ENCODE measurements around the gene USP40.

Gene USP40

DNA sequence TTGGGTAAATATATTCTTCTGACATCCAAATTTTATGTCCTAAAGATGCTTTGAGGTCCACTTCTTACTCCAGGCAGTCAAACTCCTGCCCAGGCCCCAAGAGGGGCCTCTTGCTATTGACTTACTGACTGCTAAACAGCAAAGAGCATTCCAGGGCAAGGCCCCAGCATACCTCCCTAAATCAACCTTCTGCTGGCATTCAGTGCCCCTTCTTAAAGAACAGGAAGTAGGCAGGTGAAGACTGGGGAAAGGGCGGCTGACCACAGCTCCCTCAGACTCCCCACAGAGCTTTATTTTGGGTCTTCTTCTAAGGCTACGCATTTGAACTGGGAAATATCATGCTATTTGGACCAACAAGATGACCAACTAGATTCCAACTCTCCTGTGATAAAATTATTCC is 68.9 kb downstream of the USP40 start:
- no peak for DNase-seq (ENCODE audit: low spot score)

DNA sequence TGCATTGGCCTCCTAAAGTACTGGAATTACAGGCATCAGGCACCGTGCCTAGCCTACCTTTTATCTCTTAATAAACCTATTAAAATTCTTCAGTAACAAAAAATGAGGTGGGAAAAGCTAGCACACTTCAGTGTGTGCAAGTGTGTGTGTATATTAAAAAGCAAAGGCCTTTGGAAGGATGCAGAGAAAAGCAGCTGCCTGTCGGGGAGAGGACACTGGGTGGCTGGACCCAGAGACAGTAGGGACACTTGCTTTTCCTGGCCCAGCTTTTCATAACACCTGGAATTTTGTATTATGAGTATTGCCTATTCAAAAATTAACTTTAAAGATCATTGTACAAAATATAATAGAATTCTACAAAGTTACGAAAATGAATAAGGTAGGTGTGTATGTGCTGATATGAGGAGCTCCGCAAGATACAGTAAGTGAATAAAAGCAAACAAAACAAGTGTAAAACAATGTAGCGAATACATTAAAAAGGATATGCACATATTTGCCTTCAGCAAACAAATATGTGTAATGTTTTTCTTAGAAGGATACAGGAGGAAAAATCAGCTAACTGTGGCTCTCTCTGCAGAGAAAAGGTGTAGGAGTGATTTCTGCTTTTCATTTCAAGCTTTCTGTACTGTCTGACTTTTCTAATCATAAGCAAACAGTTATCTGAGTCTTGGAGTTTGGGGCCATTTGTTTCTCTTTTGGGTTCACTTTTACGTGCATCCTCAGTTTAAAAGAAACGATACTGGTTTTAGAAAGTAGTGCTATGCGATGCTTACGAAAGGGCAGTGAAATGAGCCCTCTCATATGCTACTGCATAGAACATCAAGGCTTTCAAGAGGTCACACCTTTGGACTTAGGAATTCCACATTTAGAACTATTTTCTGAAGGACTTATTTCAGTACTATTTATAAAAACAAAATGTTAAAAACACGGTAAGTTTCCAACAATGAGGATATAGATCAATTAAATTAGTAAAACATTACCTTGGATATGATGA is 70.8 kb downstream of the USP40 start:
- DNase-seq (ENCODE audit: low spot score) = no peak

- no peak for DNase-seq (ENCODE audit: low spot score)
Observed at GRCh38 chr2:233492751-233493150, 73.8 kb downstream of the USP40 start.

DNA sequence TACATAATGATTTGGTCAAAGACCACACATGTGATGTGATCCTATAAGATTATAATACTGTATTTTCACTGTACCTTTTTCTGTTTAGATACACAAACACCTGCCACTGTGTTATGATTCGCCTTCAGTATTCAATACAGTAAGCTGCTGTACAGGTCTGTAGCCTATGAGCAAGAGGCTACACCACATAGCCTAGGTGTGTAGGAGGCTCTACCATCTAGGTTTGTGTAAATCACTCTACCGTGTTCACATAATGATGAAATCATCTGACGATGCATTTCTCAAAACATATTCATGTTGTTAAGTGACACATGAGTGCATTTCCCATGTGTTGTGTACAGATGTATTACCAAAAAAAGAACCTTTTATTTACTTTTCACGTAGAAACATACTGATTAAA is 74.5 kb downstream of the USP40 start:
- DNase-seq (ENCODE audit: low spot score) = no peak

DNA sequence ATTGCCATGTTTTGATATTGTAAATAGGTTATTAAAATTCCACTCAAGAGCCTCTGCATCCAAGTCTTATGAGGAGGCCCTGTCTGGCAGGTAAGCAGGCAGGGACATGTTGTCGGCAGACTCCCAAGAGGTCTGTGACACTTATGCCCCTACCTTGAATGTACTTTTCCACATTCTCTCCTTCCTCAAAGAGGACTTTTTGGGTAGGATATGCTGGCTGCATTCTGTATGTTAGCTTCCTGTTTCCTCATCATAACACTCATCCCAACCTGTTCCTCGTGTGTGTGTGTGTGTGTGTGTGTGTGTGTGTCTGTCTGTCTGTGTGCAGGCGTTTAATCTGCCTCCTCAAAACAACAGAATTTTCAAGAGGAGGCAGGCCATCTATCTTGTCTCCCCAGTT is 75.3 kb downstream of the USP40 start:
- no peak for DNase-seq (ENCODE audit: low spot score)

- DNase-seq (ENCODE audit: low spot score) = no peak
Observed at GRCh38 chr2:233490831-233491230, 75.8 kb downstream of the USP40 start.

GRCh38 chr2:233489666-233490065 is 76.9 kb downstream of the USP40 start:
- DNase-seq (ENCODE audit: low spot score) = no peak

DNA sequence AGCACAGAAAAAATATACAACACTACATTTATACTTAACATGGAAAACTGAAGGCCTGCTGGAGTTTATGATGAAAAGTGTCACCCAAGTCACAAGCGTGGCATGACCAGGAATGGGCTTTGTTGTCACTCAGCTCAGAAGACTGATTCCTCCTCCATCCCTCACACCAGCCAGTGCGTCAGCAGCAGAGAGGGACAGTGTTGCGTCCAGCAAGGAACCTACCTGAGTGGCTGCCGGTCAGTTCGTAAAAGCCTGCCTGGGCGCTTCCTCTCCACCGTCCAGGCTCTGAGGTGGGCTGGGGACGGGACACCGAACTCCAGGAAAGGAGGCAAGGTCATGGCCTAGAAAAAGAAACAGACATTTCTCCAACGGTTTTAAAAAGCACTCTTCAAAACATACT is 77.4 kb downstream of the USP40 start:
- DNase-seq (ENCODE audit: low spot score) = no peak

- DNase-seq (ENCODE audit: low spot score) = no peak
Observed at GRCh38 chr2:233487748-233488345, 78.7 kb downstream of the USP40 start.

- no peak for DNase-seq (ENCODE audit: low spot score)
Observed at GRCh38 chr2:233486778-233487552, 79.6 kb downstream of the USP40 start.

- DNase-seq (ENCODE audit: low spot score) = no peak
Observed at GRCh38 chr2:233486357-233486756, 80.2 kb downstream of the USP40 start.

GRCh38 chr2:233485726-233486125 is 80.9 kb downstream of the USP40 start:
- no peak for DNase-seq (ENCODE audit: low spot score)

DNA sequence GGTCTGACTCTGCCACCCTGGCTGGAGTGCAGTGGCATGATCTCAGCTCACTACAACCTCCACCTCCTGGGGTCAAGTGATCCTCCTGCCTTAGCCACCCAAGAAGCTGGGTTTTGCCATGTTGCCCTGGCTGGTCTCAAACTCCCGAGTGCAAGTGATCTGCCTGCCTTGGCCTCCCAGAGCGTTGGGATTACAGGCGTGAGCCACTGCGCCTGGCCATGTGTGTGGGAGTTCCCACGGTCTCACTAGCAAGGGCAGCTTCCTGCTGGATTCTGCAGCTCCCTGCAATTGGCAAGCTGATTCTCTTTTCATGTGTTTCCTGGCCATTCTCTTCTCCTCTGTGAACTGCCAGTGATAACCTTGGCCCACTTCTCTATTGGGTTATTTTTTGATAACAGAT is 84.0 kb downstream of the USP40 start:
- no peak for DNase-seq (ENCODE audit: low spot score)

DNA sequence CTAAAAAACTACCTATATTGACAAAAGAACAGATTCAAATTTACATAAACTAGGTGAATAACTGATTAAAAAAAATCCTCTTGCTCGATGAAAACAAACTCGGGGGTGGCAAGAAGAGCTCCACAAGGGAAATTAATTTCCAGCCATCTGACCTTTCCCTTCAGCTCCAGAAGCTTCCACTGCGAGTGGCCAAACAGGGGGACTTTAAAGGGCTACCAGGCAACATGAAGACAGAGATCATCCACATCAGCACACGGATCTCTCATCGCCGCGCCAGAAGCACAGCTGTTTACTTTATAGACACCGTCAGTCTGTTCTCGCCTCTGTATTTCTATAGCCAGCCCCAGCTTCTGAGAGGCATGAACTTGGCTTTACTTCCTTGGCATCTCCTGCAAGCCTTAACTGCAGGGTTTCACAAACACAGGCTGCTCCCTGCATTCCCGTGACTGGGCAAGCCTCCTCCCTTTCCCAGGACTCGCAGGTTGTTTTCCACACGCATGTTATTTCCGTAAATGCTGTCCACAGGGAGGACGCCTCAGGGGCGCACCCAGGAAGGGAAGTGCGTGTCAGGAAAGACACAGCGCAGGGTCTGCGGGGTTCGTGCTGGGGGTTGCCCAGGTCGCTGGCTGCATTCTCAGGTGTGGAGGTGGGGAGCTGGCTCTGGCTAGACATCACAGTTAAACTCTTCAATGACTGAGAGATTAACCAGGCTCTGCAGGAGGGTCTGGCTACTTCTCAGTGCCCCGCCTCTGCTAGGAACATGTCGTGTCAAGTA is 85.0 kb downstream of the USP40 start:
- no peak for DNase-seq (ENCODE audit: low spot score)

DNA sequence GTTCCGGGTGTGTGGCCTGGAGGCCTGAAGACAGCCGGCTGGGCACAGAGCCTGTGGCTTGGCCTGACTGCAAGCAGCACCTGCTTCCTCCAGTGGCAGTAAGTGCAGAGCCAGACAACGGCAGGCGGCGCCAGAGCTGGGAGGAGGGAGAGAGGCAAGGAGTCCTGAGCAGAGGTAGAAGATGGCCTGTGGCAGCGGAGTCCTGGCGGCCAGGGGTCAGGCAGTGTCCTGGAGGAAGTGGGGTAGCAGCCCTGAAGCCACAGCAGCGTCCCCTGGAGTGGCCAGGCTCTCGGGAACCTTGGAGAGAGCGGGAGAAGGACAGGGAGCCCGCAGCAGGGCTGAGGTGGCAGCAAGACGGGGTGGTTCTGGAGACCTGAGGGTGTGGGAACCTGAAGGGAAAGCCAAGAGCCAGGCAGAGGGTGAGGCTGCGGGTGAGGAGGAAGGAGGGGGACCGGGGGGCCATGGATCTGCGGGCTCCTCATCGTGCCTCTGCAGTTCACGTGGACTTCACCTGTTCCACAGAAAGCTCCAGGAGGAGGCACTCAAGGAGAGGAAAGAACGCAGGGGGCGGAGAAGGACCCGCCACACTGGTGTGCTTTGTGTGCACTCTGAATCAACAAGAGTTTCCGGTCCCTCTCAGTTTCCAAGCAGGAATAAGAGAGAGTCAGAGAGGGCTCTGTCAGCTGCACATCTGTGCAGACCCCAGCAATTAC is 85.9 kb downstream of the USP40 start:
- no peak for DNase-seq (ENCODE audit: low spot score)

DNA sequence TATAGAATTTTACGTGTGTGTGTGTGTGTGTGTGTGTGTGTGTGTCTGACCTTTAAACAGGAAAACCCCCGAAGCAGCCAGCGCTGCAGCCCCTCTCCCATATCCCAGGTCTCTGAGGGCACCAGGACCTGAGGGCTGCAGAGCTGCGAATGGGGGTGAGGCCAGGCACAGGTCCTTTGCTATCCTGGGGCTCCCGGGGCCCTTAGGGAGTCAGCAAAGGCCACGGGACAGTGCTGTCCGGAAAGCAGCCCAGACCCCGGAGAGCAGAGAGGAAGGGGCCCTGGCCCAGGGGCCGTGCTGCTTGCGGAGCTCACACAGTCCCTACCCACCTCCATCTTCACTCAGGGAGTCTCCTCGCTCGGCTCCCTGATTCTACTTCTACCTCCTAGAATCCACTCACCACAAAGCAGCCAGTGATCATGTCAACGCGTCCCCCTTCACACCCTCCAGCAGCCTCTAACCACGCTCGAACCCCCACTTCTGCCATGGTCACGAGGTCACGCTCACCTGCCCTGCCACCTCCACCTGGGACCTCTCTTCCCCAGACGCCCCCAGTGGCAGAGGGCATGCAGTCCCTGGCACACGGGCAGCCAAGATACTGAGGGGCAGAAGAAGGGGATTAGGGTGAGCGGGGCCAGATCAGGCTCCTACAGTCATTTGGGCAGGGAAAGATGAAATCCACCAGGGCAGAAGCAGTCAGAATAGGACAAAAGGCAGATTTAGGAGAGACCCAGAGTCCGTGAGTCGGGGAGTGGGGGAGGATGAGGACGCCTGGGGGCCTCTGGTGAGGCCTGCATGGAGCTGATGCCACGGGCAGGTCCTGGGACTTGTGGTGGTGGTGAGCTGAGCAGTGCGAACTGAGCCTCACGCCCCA is 86.7 kb downstream of the USP40 start:
- no peak for DNase-seq (ENCODE audit: low spot score)

GRCh38 chr2:233477548-233478433 is 88.8 kb downstream of the USP40 start:
- no peak for DNase-seq (ENCODE audit: low spot score)

- no peak for DNase-seq (ENCODE audit: low spot score)
Observed at GRCh38 chr2:233476651-233477547, 89.7 kb downstream of the USP40 start.
